KMS-11 (cell line): Measurements from ENCODE around the gene STEAP1B.
"Not testable (repeated sequence)": the region's sequence is repeated elsewhere in the genome, so short reads cannot be mapped to it uniquely, and the experiment has no call there.

ENCODE experiments used
- H2AFZ ChIP-seq: fragments of 200-600 bp; sonication (generic); 2 replicates; pipeline ENCODE4 v1.6.1; 2016; ENCODE audit warnings: antibody characterized with exemption, mixed run types, low read depth
- H3K27ac ChIP-seq: fragments of 200-600 bp; sonication (generic); 2 replicates; pipeline ENCODE4 v1.6.1; 2016; ENCODE audit warnings: mild to moderate bottlenecking, mixed run types
- H3K27me3 ChIP-seq: fragments of 200-600 bp; sonication (generic); 2 replicates; pipeline ENCODE4 v1.6.1; 2017; ENCODE audit warnings: mild to moderate bottlenecking, low read depth, mixed run types, moderate library complexity; ENCODE audit not compliant: insufficient read depth
- H3K36me3 ChIP-seq: fragments of 200-600 bp; sonication (generic); 2 replicates; pipeline ENCODE4 v1.6.1; 2017; ENCODE audit warnings: mild to moderate bottlenecking, mixed run types; ENCODE audit not compliant: insufficient read depth
- H3K4me1 ChIP-seq: fragments of 200-600 bp; sonication (generic); 2 replicates; pipeline ENCODE4 v1.6.1; 2016; ENCODE audit warnings: mild to moderate bottlenecking, low read depth, mixed run types; ENCODE audit not compliant: poor library complexity, severe bottlenecking
- H3K4me2 ChIP-seq: fragments of 200-600 bp; sonication (generic); 2 replicates; pipeline ENCODE4 v1.7.0; 2016; ENCODE audit warnings: mild to moderate bottlenecking, mixed run types
- H3K4me3 ChIP-seq: fragments of 200-600 bp; sonication (generic); IDR thresholded peaks from 2 replicates; pipeline ENCODE4 v1.6.1; 2017; ENCODE audit warnings: low read depth, low read length, mixed read lengths; ENCODE audit not compliant: insufficient read depth
- H3K79me2 ChIP-seq: fragments of 200-600 bp; sonication (generic); 2 replicates; pipeline ENCODE4 v1.6.1; 2016; ENCODE audit warnings: low read depth, mixed run types; ENCODE audit not compliant: insufficient read depth
- H3K9ac ChIP-seq: fragments of 200-600 bp; sonication (generic); 2 replicates; pipeline ENCODE4 v1.6.1; 2016; ENCODE audit warnings: mild to moderate bottlenecking, mixed run types
- H4K20me1 ChIP-seq: fragments of 200-600 bp; sonication (generic); 2 replicates; pipeline ENCODE4 v1.6.1; 2016; ENCODE audit warnings: mild to moderate bottlenecking, mixed run types; ENCODE audit not compliant: insufficient read depth
- TF ChIP-seq, protein P1 (sequence below): fragments of 200-600 bp; sonication (generic); conservative IDR thresholded peaks from 2 replicates; pipeline ENCODE4 v1.6.1; 2017; ENCODE audit warnings: low read depth, mild to moderate bottlenecking, antibody characterized with exemption, low read length, moderate library complexity, mixed read lengths

Gene STEAP1B

DNA sequence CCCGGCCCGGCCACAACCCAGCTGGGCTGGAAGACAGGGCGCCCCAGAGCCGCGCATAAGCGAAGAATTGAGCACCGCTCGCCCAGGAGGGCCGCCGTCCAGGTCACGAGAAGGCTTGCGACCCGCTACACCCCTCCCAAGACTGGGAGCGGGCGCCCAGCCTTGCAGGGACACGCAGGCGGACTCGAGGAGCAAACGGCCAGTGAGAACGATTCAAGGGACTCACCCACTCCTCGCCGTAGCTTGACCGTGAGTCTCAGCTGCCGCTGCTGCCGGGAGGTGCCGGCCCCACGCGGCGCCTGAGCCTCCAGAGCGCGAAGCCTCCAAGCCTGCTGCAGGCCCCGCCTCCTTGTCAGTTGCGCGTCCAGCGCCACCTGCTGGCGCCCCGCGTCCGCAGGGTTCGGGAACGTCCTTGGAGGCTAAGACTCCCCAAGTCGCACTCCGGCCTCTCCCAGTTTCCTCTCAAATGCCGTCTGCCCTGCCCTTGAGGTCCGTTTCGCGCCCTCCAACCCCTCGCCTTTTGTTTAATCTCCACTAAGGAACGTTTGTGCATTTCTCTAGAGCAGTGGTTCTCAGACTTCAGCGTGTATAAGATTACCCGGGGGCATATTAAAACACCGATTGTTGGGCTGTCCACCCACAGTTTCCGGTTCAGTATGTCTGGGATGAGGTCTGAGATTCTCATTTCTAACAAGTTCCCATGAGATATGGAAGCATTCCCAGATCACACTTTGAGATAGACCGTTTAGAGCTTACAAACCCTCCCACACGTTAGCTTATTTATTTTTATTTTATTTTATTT is at the start of gene STEAP1B:
Gene STEAP1B (minus strand): TSS at position 301 of the 802 bp plus-strand sequence. CDS start 5,333 bp downstream, outside the sequence.
- H4K20me1 ChIP-seq, H3K4me3 ChIP-seq, H3K9ac ChIP-seq, H3K79me2 ChIP-seq, H3K36me3 ChIP-seq, H3K27me3 ChIP-seq, H3K27ac ChIP-seq: not testable (repeated sequence)
- Histone ChIP-seq H3K4me2 (peak within 1 kb of the TSS; percentile 54; the same call in 1 of the 2 replicates), H3K4me1 (peaks cover 28% of the 10 kb centered on the region), H2AFZ (peak within 1 kb of the TSS; percentile 38)
- TF ChIP-seq, protein P1, sequence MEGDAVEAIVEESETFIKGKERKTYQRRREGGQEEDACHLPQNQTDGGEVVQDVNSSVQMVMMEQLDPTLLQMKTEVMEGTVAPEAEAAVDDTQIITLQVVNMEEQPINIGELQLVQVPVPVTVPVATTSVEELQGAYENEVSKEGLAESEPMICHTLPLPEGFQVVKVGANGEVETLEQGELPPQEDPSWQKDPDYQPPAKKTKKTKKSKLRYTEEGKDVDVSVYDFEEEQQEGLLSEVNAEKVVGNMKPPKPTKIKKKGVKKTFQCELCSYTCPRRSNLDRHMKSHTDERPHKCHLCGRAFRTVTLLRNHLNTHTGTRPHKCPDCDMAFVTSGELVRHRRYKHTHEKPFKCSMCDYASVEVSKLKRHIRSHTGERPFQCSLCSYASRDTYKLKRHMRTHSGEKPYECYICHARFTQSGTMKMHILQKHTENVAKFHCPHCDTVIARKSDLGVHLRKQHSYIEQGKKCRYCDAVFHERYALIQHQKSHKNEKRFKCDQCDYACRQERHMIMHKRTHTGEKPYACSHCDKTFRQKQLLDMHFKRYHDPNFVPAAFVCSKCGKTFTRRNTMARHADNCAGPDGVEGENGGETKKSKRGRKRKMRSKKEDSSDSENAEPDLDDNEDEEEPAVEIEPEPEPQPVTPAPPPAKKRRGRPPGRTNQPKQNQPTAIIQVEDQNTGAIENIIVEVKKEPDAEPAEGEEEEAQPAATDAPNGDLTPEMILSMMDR, result peak; percentile 46

DNA sequence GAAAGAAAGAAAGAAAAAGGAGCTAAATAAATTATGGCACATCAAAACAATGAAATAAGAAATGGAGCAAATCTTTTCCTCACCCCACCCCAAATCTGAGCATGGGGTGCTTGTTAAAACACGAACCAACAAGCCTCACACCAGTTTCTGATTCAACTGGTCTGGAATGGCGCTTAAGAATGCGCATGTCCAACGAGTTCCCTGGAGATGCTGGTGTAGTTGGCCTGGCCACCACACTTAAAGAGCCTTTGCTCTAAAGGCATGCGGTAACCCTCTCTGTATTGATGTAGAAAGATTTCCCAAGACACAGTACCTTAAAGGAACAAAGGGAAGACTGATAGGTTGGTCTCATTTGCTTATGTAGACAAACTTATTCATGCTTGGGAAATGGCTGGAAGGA is 49.1 kb upstream of the STEAP1B start:
- Histone ChIP-seq H3K79me2 (no peaks in the 10 kb centered on the region), H3K36me3 (no peaks in the 10 kb centered on the region), H3K9ac (no peak overlapping the region), H3K27ac (no peak overlapping the region), H2AFZ (no peak overlapping the region), H4K20me1 (no peaks in the 10 kb centered on the region), H3K27me3 (no peaks in the 10 kb centered on the region), H3K4me3 (no peak overlapping the region), H3K4me1 (peaks cover 51% of the 10 kb centered on the region), H3K4me2 (no peak overlapping the region)
- TF ChIP-seq, protein P1, result no peak

DNA sequence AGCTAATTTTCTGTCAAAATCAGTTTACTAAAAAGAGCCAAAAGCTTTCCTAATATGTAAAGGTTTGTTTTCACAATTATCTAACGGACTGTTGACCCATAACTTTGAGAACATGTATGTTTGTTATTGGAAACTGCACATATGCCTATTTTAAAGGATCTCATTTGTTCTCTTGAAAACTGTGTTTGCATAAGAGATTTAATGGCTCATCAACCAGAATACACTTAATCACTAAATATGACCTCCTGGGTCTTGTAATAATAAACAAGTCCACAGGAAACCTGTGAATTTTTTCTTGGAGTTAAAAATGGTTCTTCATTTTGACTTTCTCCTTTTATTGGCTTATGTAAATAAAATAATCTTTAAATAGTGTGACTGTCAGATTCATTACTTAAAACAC is 48.3 kb upstream of the STEAP1B start:
- no peak overlapping the region for H2AFZ ChIP-seq
- no peaks in the 10 kb centered on the region for H3K79me2 ChIP-seq
- H4K20me1 ChIP-seq, result no peaks in the 10 kb centered on the region
- no peak overlapping the region for H3K27ac ChIP-seq
- H3K4me3 ChIP-seq, result no peak overlapping the region
- H3K9ac ChIP-seq, result no peak overlapping the region
- TF ChIP-seq, protein P1, result no peak
- H3K4me2 ChIP-seq, result no peak overlapping the region
- H3K4me1 ChIP-seq, result peaks cover 59% of the 10 kb centered on the region
- H3K36me3 ChIP-seq, result no peaks in the 10 kb centered on the region
- H3K27me3 ChIP-seq, result no peaks in the 10 kb centered on the region

DNA sequence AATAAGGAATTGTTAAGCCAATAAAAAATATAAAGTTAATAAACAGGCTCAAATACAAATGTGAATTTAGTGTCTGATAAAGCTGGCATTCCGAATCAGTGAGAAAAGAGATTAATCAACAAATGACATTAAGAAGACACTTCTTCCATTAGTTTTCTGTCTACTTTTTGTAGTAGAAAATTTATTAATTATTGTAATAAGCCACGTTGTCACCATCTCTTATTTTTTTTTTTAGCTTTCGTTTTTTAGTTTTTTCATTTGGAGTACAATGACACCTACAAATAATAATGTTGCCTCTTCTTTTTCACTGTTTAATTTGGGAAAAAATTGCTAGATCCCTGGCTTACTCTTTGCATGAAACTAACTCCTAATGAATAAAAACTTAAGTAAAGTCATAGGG is 46.8 kb upstream of the STEAP1B start:
- Histone ChIP-seq H3K27ac (no peak overlapping the region), H3K4me3 (no peak overlapping the region), H3K79me2 (no peaks in the 10 kb centered on the region), H2AFZ (no peak overlapping the region), H3K9ac (no peak overlapping the region), H3K36me3 (no peaks in the 10 kb centered on the region), H3K4me2 (no peak overlapping the region), H4K20me1 (no peaks in the 10 kb centered on the region), H3K4me1 (peaks cover 62% of the 10 kb centered on the region), H3K27me3 (no peaks in the 10 kb centered on the region)
- TF ChIP-seq, protein P1, result no peak
